ENCODE data around the gene RNPEPL1. TPM values are rescaled to one million over a fixed set of nuclear protein-coding genes. Genes with fewer than 3 reads are reported as not detected.
A peak's percentile ranks its signal among the peaks of the same experiment; 100 is the strongest.

The RNPEPL1 gene
- total RNA-seq = 36.9 and 46.3 TPM in 2 replicates
- polyA plus RNA-seq = 57.2 and 58.1 TPM in 2 replicates

GRCh38 chr2:240567872-240568677, at the start of gene RNPEPL1:
RNPEPL1 (plus strand) TSS chr2:240568484; CDS start chr2:240568587, 103 bp downstream.
- Histone ChIP-seq H3K27me3 (no peaks in the 10 kb centered on the region), H3K4me1 (ENCODE audit: insufficient read depth) (peaks cover 26% of the 10 kb centered on the region), H3K79me2 (peaks cover 40% of the 10 kb centered on the region), H2AFZ (peak within 1 kb of the TSS; percentile 75), H3K9me3 (ENCODE audit: low read depth) (no peaks in the 10 kb centered on the region), H3K27ac (peak within 1 kb of the TSS; percentile 95), H3K36me3 (replicated peaks; ENCODE audit: insufficient read depth, low read depth) (no peaks in the 10 kb centered on the region), H4K20me1 (ENCODE audit: insufficient read depth, poor library complexity, severe bottlenecking) (peaks cover 13% of the 10 kb centered on the region), H3K9me2 (replicated peaks; ENCODE audit: insufficient read depth) (no peaks in the 10 kb centered on the region), H3K4me2 (peak within 1 kb of the TSS; percentile 98), H3K4me3 (peak within 1 kb of the TSS; percentile 83)
- TF ChIP-seq EZH2 (IDR thresholded peaks at IDR 0.05; ENCODE audit: borderline replicate concordance) (no peak), EZH2phosphoT487 (IDR thresholded peaks at IDR 0.05; ENCODE audit: low read depth, severe bottlenecking, unreplicated experiment) (no peak), CTCF (IDR thresholded peaks at IDR 0.05; ENCODE audit: poor library complexity) (no peak)
- peak; percentile 83 for DNase-seq (ENCODE audit: low spot score)
- WGBS (ENCODE audit: low lambda C conversion rate, missing lambda C conversion rate) = 4% methylated on average over 15 of the region's 106 CpGs

- Histone ChIP-seq H3K4me1 (ENCODE audit: insufficient read depth) (no peaks in the 10 kb centered on the region), H4K20me1 (ENCODE audit: insufficient read depth, poor library complexity, severe bottlenecking) (no peaks in the 10 kb centered on the region), H3K4me3 (no peak overlapping the region), H3K9me2 (replicated peaks; ENCODE audit: insufficient read depth) (no peaks in the 10 kb centered on the region), H3K79me2 (no peaks in the 10 kb centered on the region), H3K36me3 (replicated peaks; ENCODE audit: insufficient read depth, low read depth) (no peaks in the 10 kb centered on the region), H3K9me3 (ENCODE audit: low read depth) (no peaks in the 10 kb centered on the region), H3K27me3 (no peaks in the 10 kb centered on the region), H3K4me2 (peak overlapping the region; percentile 65), H3K27ac (no peak overlapping the region), H2AFZ (no peak overlapping the region)
- WGBS (ENCODE audit: low lambda C conversion rate, missing lambda C conversion rate) = 91% methylated on average over 5 of the region's 5 CpGs
- TF ChIP-seq CTCF (IDR thresholded peaks at IDR 0.05; ENCODE audit: poor library complexity) = no peak
- TF ChIP-seq EZH2 (IDR thresholded peaks at IDR 0.05; ENCODE audit: borderline replicate concordance) = no peak
- TF ChIP-seq EZH2phosphoT487 (IDR thresholded peaks at IDR 0.05; ENCODE audit: low read depth, severe bottlenecking, unreplicated experiment) = no peak
- no peak for DNase-seq (ENCODE audit: low spot score)
These were observed 49.3 kb upstream of the RNPEPL1 start for GRCh38 chr2:240518981-240519380.

- Histone ChIP-seq H3K27ac (no peak overlapping the region), H3K9me3 (ENCODE audit: low read depth) (no peaks in the 10 kb centered on the region), H3K4me2 (peak overlapping the region; percentile 65), H3K36me3 (replicated peaks; ENCODE audit: insufficient read depth, low read depth) (no peaks in the 10 kb centered on the region), H2AFZ (no peak overlapping the region), H3K9me2 (replicated peaks; ENCODE audit: insufficient read depth) (no peaks in the 10 kb centered on the region), H4K20me1 (ENCODE audit: insufficient read depth, poor library complexity, severe bottlenecking) (no peaks in the 10 kb centered on the region), H3K4me3 (no peak overlapping the region), H3K4me1 (ENCODE audit: insufficient read depth) (no peaks in the 10 kb centered on the region), H3K27me3 (no peaks in the 10 kb centered on the region), H3K79me2 (no peaks in the 10 kb centered on the region)
- TF ChIP-seq CTCF (IDR thresholded peaks at IDR 0.05; ENCODE audit: poor library complexity) (no peak), EZH2 (IDR thresholded peaks at IDR 0.05; ENCODE audit: borderline replicate concordance) (no peak), EZH2phosphoT487 (IDR thresholded peaks at IDR 0.05; ENCODE audit: low read depth, severe bottlenecking, unreplicated experiment) (no peak)
- no peak for DNase-seq (ENCODE audit: low spot score)
- WGBS (ENCODE audit: low lambda C conversion rate, missing lambda C conversion rate) = 65% methylated on average over 25 of the region's 25 CpGs
These were observed 48.7 kb upstream of the RNPEPL1 start for GRCh38 chr2:240519396-240520129.

Data from hepatocyte (in vitro differentiated cells).